Activated CD8-positive, alpha-beta T cell treated with anti-CD3 and anti-CD28 coated beads, Interleukin-2, amount 10 ng/mL, durations not matched to agents 7 days and 5 days (primary cell): ENCODE results near the gene BAAT. TPM values are rescaled to one million over a fixed set of nuclear protein-coding genes. Genes with fewer than 3 reads are reported as not detected.
"Not testable (repeated sequence)": the region's sequence is repeated elsewhere in the genome, so short reads cannot be mapped to it uniquely, and the experiment has no call there.

ENCODE experiments used
- ATAC-seq: fragments of 150-1000 bp; cut with Tn5 transposase; one replicate; pipeline ENCODE4 v1.10.0; 2021; ENCODE audit warnings: moderate library complexity
- CTCF ChIA-PET: fragments of 350-600 bp; sonication (Branson Sonifier 250); formaldehyde crosslinking; loops from one replicate; lab custom pipeline; 2021; ENCODE audit warnings: antibody characterized with exemption; lab: Charles Lee
- POLR2A ChIA-PET: fragments of 350-600 bp; sonication (Branson Sonifier 250); formaldehyde crosslinking; loops from one replicate; lab custom pipeline; 2021; ENCODE audit warnings: antibody characterized with exemption; lab: Charles Lee
- DNase-seq: peaks from one replicate; pipeline ENCODE4 v3.0.0-alpha.2; 2020
- H3K27ac Mint-ChIP-seq: one replicate; pipeline ENCODE4 v1.8.0; 2021; ENCODE audit warnings: mild to moderate bottlenecking, mixed read lengths
- H3K27me3 Mint-ChIP-seq: one replicate; pipeline ENCODE4 v1.8.0; 2021; ENCODE audit warnings: low read depth, mixed read lengths
- H3K36me3 Mint-ChIP-seq: one replicate; pipeline ENCODE4 v1.8.0; 2021; ENCODE audit warnings: low read depth, mixed read lengths
- H3K4me1 Mint-ChIP-seq: one replicate; pipeline ENCODE4 v1.8.0; 2021; ENCODE audit warnings: low read depth, mixed read lengths
- H3K4me3 Mint-ChIP-seq: one replicate; pipeline ENCODE4 v1.8.0; 2021; ENCODE audit warnings: mild to moderate bottlenecking, mixed read lengths
- H3K9me3 Mint-ChIP-seq: one replicate; pipeline ENCODE4 v1.8.0; 2022; ENCODE audit warnings: mixed read lengths; ENCODE audit not compliant: insufficient read depth
- total RNA-seq, 2 experiments: library from RNA; stranded (reverse); gene quantifications; one replicate each; pipeline ENCODE4 v1.2.3, GENCODE V29; 2021

BAAT gene
- total RNA-seq, result not detected

GRCh38 chr9:101384873-101385536, at the start of gene BAAT:
TSS of gene BAAT (minus strand) at chr9:101385006. CDS start at chr9:101371404, 13,602 bp downstream.
- CTCF ChIA-PET, POLR2A ChIA-PET: not testable (repeated sequence)

GRCh38 chr9:101433229-101433628, 48.4 kb upstream of the BAAT start:
- Mint-ChIP-seq H3K4me1 (no peaks in the 10 kb centered on the region), H3K4me3 (no peak overlapping the region), H3K9me3 (no peaks in the 10 kb centered on the region), H3K27me3 (peaks cover 7% of the 10 kb centered on the region), H3K36me3 (no peaks in the 10 kb centered on the region), H3K27ac (no peak overlapping the region)
- ChIA-PET CTCF (no interaction called here), POLR2A (no interaction called here)
- ATAC-seq (no peak), DNase-seq (no peak)

More at GRCh38 chr9:101384873-101385536, at the start of gene BAAT:
- not testable (repeated sequence) for ATAC-seq, H3K4me1 Mint-ChIP-seq, H3K27ac Mint-ChIP-seq, DNase-seq, H3K4me3 Mint-ChIP-seq, H3K27me3 Mint-ChIP-seq
- Mint-ChIP-seq H3K36me3 (peaks cover 20% of the 10 kb centered on the region), H3K9me3 (peaks cover 11% of the 10 kb centered on the region)

GRCh38 chr9:101432740-101433139, 47.9 kb upstream of the BAAT start:
- H3K4me1 Mint-ChIP-seq, result no peaks in the 10 kb centered on the region
- no peak for ATAC-seq
- CTCF ChIA-PET, result no interaction called here
- H3K4me3 Mint-ChIP-seq, result no peak overlapping the region
- H3K27me3 Mint-ChIP-seq, result peaks cover 7% of the 10 kb centered on the region
- POLR2A ChIA-PET, result no interaction called here
- DNase-seq, result no peak
- H3K36me3 Mint-ChIP-seq, result no peaks in the 10 kb centered on the region
- H3K27ac Mint-ChIP-seq, result no peak overlapping the region
- no peaks in the 10 kb centered on the region for H3K9me3 Mint-ChIP-seq

- Mint-ChIP-seq H3K4me1 (no peaks in the 10 kb centered on the region), H3K4me3 (no peak overlapping the region), H3K27me3 (peaks cover 5% of the 10 kb centered on the region), H3K27ac (no peak overlapping the region), H3K36me3 (no peaks in the 10 kb centered on the region), H3K9me3 (no peaks in the 10 kb centered on the region)
- CTCF ChIA-PET, result no interaction called here
- POLR2A ChIA-PET, result no interaction called here
- ATAC-seq (no peak), DNase-seq (no peak)
These were observed 47.4 kb upstream of the BAAT start for GRCh38 chr9:101432171-101432570.

GRCh38 chr9:101429736-101430135, 44.9 kb upstream of the BAAT start:
- ChIA-PET POLR2A (no interaction called here), CTCF (no interaction called here)
- Mint-ChIP-seq H3K27ac (no peak overlapping the region), H3K9me3 (no peaks in the 10 kb centered on the region), H3K4me1 (no peaks in the 10 kb centered on the region), H3K4me3 (no peak overlapping the region), H3K36me3 (no peaks in the 10 kb centered on the region), H3K27me3 (no peaks in the 10 kb centered on the region)
- no peak for DNase-seq
- no peak for ATAC-seq

GRCh38 chr9:101428909-101429308, 44.1 kb upstream of the BAAT start:
- Mint-ChIP-seq H3K4me1 (no peaks in the 10 kb centered on the region), H3K9me3 (no peaks in the 10 kb centered on the region), H3K27ac (no peak overlapping the region), H3K4me3 (no peak overlapping the region), H3K36me3 (no peaks in the 10 kb centered on the region), H3K27me3 (no peaks in the 10 kb centered on the region)
- DNase-seq (no peak), ATAC-seq (no peak)
- ChIA-PET CTCF (no interaction called here), POLR2A (no interaction called here)

- ATAC-seq (no peak), DNase-seq (no peak)
- no peaks in the 10 kb centered on the region for H3K9me3 Mint-ChIP-seq
- H3K27ac Mint-ChIP-seq, result no peak overlapping the region
- ChIA-PET CTCF (interaction anchor here (1.2 kb wide), 1 partner anchor 21 kb away, joined by 4 read pairs; no protein-coding TSS in a partner anchor), POLR2A (no interaction called here)
- no peaks in the 10 kb centered on the region for H3K36me3 Mint-ChIP-seq
- H3K27me3 Mint-ChIP-seq, result no peaks in the 10 kb centered on the region
- no peaks in the 10 kb centered on the region for H3K4me1 Mint-ChIP-seq
- H3K4me3 Mint-ChIP-seq, result no peak overlapping the region
These were observed 43.3 kb upstream of the BAAT start for GRCh38 chr9:101427957-101428655.

- Mint-ChIP-seq H3K9me3 (no peaks in the 10 kb centered on the region), H3K4me3 (no peak overlapping the region), H3K36me3 (no peaks in the 10 kb centered on the region), H3K4me1 (no peaks in the 10 kb centered on the region), H3K27ac (no peak overlapping the region), H3K27me3 (no peaks in the 10 kb centered on the region)
- ChIA-PET POLR2A (interaction anchor here (0.7 kb wide), 1 partner anchor 43 kb away, joined by 3 read pairs; no protein-coding TSS in a partner anchor), CTCF (interaction anchor here (0.7 to 1.2 kb wide), 2 partner anchors 22 to 32 kb away, joined by 3 to 4 read pairs; no protein-coding TSS in a partner anchor)
- DNase-seq (no peak), ATAC-seq (no peak)
These were observed 42.6 kb upstream of the BAAT start for GRCh38 chr9:101427358-101427757.

GRCh38 chr9:101421653-101422065, 36.9 kb upstream of the BAAT start:
- no peaks in the 10 kb centered on the region for H3K9me3 Mint-ChIP-seq
- no peak for DNase-seq
- no peak for ATAC-seq
- H3K4me1 Mint-ChIP-seq, result no peaks in the 10 kb centered on the region
- H3K27me3 Mint-ChIP-seq, result no peaks in the 10 kb centered on the region
- H3K36me3 Mint-ChIP-seq, result no peaks in the 10 kb centered on the region
- H3K27ac Mint-ChIP-seq, result no peak overlapping the region
- POLR2A ChIA-PET, result no interaction called here
- no peak overlapping the region for H3K4me3 Mint-ChIP-seq
- CTCF ChIA-PET, result no interaction called here

- no peaks in the 10 kb centered on the region for H3K4me1 Mint-ChIP-seq
- no peak overlapping the region for H3K4me3 Mint-ChIP-seq
- CTCF ChIA-PET, result no interaction called here
- POLR2A ChIA-PET, result no interaction called here
- no peak for DNase-seq
- H3K9me3 Mint-ChIP-seq, result peaks cover 4% of the 10 kb centered on the region
- H3K27me3 Mint-ChIP-seq, result no peaks in the 10 kb centered on the region
- no peak overlapping the region for H3K27ac Mint-ChIP-seq
- no peak for ATAC-seq
- no peaks in the 10 kb centered on the region for H3K36me3 Mint-ChIP-seq
These were observed 35.1 kb upstream of the BAAT start for GRCh38 chr9:101419863-101420262.

GRCh38 chr9:101418518-101419430, 34.0 kb upstream of the BAAT start:
- Mint-ChIP-seq H3K27me3 (no peaks in the 10 kb centered on the region), H3K36me3 (peaks cover 3% of the 10 kb centered on the region), H3K4me1 (no peaks in the 10 kb centered on the region), H3K9me3 (peaks cover 14% of the 10 kb centered on the region), H3K4me3 (no peak overlapping the region), H3K27ac (no peak overlapping the region)
- CTCF ChIA-PET, result no interaction called here
- no peak for DNase-seq
- POLR2A ChIA-PET, result no interaction called here
- no peak for ATAC-seq
